ENCODE data around the gene ENOX1.

GRCh38 chr13:43786472-43786765 is 353 bp downstream of the ENOX1 start:
- TF ChIP-seq POLR2AphosphoS5 (IDR thresholded peaks at IDR 0.05; ENCODE audit: insufficient read depth, low read depth, low read length) (no peak), POLR2A (IDR thresholded peaks at IDR 0.05; ENCODE audit: low read depth, low read length) (no peak), EZH2 (IDR thresholded peaks at IDR 0.05; ENCODE audit: borderline replicate concordance, low read depth, low read length, severe bottlenecking) (no peak), MYC (IDR thresholded peaks at IDR 0.05; ENCODE audit: low read depth, low read length) (no peak), FOS (IDR thresholded peaks at IDR 0.05; ENCODE audit: borderline replicate concordance, insufficient read depth, low read length) (no peak)
- TF ChIP-seq, protein P1, sequence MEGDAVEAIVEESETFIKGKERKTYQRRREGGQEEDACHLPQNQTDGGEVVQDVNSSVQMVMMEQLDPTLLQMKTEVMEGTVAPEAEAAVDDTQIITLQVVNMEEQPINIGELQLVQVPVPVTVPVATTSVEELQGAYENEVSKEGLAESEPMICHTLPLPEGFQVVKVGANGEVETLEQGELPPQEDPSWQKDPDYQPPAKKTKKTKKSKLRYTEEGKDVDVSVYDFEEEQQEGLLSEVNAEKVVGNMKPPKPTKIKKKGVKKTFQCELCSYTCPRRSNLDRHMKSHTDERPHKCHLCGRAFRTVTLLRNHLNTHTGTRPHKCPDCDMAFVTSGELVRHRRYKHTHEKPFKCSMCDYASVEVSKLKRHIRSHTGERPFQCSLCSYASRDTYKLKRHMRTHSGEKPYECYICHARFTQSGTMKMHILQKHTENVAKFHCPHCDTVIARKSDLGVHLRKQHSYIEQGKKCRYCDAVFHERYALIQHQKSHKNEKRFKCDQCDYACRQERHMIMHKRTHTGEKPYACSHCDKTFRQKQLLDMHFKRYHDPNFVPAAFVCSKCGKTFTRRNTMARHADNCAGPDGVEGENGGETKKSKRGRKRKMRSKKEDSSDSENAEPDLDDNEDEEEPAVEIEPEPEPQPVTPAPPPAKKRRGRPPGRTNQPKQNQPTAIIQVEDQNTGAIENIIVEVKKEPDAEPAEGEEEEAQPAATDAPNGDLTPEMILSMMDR (IDR thresholded peaks at IDR 0.05; ENCODE audit: extremely low read depth in 1 of 2, insufficient read depth in 1 of 2, low read depth in 1 of 2, low read length in 2 of 2), result no peak
- TF ChIP-seq, protein P2, sequence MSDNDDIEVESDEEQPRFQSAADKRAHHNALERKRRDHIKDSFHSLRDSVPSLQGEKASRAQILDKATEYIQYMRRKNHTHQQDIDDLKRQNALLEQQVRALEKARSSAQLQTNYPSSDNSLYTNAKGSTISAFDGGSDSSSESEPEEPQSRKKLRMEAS (IDR thresholded peaks at IDR 0.05; ENCODE audit: insufficient read depth, insufficient read length), result no peak
